HEK293T (cell line): ENCODE measurements around the gene CDKN2B-AS1.

ENCODE experiments used
- FOXA1 ChIP-seq: fragments of 450-650 bp; IDR thresholded peaks from 2 replicates; pipeline ENCODE4 v1.6.1; 2016; ENCODE audit warnings: mild to moderate bottlenecking
- HDGF ChIP-seq: fragments of 450-650 bp; IDR thresholded peaks from 2 replicates; pipeline ENCODE4 v1.6.1; 2017; ENCODE audit warnings: antibody characterized with exemption, borderline replicate concordance
- NFRKB ChIP-seq: fragments of 450-650 bp; IDR thresholded peaks from 2 replicates; pipeline ENCODE4 v1.6.1; 2016; ENCODE audit warnings: mild to moderate bottlenecking, moderate library complexity
- PKNOX1 ChIP-seq: fragments of 450-650 bp; IDR thresholded peaks from 2 replicates; pipeline ENCODE4 v1.6.1; 2016
- TARDBP ChIP-seq: fragments of 450-650 bp; IDR thresholded peaks from 2 replicates; pipeline ENCODE4 v1.6.1; 2016

- TF ChIP-seq TARDBP: no peak
- no peak for TF ChIP-seq NFRKB
- TF ChIP-seq FOXA1: no peak
- no peak for TF ChIP-seq PKNOX1
- no peak for TF ChIP-seq HDGF
Measured at GRCh38 chr9:22053178-22053577, 58.6 kb downstream of the CDKN2B-AS1 start.
